GM12872 (cell line): ENCODE measurements around the gene NGEF.

ENCODE experiments used
- TF ChIP-seq, protein P1 (sequence below): IDR thresholded peaks from 3 replicates; pipeline ENCODE4 v1.5.1; 2011; ENCODE audit warnings: low read depth, mild to moderate bottlenecking, low read length, moderate library complexity; ENCODE audit not compliant: insufficient read depth

Gene NGEF

DNA sequence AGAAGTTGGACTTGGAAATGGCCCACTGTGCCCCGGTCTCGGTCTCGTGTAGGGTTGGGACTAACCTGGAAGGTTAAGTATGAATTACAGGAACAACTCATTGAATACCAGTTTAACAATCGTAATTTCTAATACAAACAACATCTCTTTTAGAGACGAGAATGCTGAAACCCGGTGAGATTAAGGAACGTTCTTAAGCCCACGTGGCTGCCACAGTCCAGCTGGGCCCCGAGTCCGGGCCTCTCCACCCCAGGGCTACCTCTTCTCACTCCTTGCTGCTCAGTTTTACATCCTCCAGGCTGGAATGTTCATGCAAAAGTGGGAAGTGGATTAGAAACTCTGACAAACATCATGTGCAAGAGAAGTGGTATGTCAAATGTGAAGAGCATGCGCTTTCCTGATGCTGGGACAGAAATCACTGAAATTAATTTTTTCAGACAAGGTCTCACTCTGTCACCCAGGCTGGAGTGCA is 29.4 kb downstream of the NGEF start:
- TF ChIP-seq, protein P1, sequence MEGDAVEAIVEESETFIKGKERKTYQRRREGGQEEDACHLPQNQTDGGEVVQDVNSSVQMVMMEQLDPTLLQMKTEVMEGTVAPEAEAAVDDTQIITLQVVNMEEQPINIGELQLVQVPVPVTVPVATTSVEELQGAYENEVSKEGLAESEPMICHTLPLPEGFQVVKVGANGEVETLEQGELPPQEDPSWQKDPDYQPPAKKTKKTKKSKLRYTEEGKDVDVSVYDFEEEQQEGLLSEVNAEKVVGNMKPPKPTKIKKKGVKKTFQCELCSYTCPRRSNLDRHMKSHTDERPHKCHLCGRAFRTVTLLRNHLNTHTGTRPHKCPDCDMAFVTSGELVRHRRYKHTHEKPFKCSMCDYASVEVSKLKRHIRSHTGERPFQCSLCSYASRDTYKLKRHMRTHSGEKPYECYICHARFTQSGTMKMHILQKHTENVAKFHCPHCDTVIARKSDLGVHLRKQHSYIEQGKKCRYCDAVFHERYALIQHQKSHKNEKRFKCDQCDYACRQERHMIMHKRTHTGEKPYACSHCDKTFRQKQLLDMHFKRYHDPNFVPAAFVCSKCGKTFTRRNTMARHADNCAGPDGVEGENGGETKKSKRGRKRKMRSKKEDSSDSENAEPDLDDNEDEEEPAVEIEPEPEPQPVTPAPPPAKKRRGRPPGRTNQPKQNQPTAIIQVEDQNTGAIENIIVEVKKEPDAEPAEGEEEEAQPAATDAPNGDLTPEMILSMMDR = no peak

DNA sequence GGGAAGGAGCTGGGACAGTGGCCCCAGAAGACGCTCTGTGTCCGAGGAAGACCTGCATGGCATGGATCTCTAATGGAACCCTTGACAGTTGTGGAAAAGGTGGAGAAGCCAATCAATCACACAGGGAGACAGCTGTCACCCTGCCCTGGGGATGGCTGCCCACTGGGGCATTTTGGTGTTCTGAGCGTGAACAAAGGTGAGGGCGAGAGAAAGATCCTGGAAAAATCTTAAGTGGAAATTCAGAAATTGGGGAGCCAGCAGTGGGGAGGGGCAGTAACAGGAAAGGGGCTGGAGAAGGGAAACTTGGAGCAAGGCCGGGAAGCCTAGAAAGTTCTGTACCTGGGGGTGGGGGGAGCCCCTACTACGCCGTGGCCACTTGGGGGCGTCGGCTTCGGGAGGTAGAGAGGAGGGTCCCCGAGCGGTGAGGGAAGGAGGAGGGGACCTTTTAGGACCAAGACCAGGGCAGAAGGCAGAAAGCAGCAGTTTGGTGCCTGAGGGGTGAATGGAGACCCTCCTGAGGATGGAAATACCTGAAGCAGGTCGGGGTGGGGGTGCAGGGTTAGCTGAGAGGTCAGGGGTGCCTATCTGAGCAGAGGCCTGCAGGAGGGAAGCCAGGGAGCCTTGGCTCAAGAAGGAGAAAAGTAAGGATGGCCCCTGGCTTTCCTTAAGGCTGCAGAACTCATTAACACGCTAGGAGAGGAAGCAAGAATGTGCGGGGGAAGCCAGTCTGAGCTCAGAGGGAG is 30.0 kb downstream of the NGEF start:
- TF ChIP-seq, protein P1 = no peak

DNA sequence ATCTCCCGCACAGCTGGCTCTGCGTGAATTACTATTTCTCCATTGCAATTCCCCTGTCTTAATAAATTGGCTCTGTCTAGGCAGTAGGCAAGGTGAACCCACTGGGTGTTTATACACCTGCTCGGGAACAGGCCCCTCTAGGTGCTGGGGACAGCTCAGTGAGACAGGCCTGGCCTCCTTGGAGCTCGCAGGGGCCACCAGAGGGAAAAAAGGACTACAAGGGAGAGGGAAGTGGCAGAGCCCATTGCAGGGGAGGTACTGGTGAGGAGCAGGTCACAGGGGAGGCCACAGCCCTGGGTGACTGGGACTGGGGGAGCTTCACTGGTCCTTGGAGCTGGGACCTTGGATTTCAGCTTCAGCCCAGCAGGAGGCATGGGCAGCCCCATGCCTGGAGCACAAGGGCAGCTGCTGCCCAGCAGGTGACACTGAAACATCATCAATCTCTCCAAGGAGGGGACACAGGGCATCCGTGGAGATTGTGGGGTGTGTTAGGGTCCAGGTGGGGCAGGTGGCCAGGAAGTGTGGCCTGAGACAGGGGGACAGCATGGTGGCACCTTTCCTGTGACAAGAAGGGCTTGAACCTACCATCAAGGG is 31.2 kb downstream of the NGEF start:
- TF ChIP-seq, protein P1 = 0 out of 3 replicates have a peak, but pooled peaks have one; percentile 4

DNA sequence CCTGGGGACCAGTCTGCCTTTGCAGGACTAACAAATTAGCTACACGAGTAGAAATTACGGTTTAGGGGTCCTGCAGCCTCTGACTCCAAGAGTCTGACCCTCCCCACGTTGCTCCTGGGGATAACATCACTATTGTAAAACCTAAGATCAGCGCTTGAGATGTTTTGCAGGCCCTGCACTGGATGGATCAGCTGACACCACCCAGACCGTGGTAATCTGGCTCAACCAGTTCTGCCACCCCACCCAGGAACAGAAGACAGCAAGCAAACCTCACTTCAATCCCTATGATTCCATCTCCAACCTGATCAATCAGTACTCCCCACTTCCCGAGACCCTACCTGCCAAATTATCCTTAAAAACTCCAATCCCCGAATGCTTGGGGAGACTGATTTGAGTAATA is 31.7 kb downstream of the NGEF start:
- TF ChIP-seq, protein P1 = no peak

DNA sequence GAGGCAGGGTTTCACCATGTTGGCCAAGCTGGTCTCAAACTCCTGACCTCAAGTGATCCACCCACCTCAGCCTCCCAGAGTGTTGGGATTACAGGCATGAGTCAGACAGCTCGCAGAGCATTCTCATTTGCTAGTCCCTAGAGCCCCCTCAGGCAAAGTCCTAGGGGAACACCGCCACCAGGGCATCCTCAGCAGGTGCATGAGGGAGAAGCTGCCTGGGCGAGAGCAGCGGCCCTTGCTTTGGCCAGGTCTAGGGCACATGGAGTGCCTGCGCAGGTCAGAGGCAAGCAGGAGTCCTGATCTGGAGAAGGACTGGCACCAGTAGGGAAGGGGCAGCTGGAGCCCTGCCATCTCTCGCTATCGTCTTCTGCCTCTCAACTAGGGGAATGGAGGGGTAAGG is 32.4 kb downstream of the NGEF start:
- TF ChIP-seq, protein P1 = no peak

DNA sequence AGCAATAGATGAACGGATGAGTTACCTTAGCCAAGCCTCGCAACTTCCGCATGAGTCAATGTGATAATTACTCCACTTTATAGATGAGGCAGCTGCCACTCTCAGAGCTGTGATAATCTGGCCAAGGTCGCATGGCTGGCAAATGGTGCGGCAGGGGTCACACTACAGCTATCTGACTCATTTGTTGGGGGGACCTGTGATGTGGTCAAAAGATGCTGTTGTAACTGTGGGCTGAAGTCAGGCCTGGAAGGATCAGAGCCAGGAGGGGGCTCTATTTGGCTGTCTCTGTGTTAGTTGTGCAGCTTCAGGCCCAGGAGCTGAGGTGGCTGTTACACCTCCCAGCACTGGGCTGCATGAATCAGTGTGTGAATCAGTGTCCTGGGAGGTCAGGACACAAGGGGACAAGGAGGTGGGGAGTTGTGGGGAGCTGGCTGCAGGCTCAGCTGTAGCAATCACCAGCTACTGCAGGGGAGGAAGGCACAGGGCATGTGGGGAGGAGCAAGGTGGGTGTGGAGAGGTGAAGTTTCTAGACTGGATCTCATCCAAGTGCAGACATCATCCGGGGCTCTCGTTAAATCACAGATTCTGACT is 33.1 kb downstream of the NGEF start:
- TF ChIP-seq, protein P1 = no peak

DNA sequence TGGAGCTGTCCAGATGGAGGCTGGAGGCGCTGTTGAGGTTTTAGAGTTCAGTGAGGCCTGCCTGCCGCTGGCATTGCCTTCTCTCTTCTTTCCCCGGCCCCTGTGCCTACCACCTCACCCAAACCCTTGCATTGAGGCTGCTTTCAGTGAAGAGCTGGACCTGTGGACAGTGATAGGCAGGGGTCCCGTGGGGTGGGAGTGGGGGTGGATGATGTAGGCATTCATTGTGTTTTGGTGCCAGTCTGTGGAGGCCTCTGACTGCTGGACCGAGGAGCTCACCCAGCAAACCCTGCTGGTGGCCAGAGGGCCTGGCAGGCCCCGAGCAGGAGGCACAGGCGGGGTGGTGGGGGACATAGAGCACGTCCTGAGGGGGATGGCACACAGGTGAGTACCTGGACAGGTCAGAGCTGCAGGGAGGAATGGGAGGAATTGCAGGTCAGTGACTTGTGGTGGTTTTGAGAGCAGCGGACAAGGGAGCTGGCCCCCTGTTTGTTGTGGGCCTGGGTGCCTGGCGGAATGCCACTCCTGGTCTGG is 35.6 kb downstream of the NGEF start:
- TF ChIP-seq, protein P1 = no peak
